ENCODE results near the gene RPRD2.

The RPRD2 gene

GRCh38 chr1:150408800-150409199 lies 44.9 kb downstream of the RPRD2 start:
- no peak overlapping the region for H3K27ac ChIP-seq
- no peak overlapping the region for H3K9ac ChIP-seq
- H2AFZ ChIP-seq, result no peak overlapping the region
- no peak overlapping the region for H3K4me2 ChIP-seq (ENCODE audit: low read length)
- H3K79me2 ChIP-seq, result peaks cover 24% of the 10 kb centered on the region
- H3K27me3 ChIP-seq (ENCODE audit: control insufficient read depth, insufficient read depth, low read length), result no peaks in the 10 kb centered on the region
- no peak overlapping the region for H3K4me3 ChIP-seq (ENCODE audit: low read depth, low read length)
- no peaks in the 10 kb centered on the region for H3K9me3 ChIP-seq (ENCODE audit: control insufficient read depth, low read length)
- H3K36me3 ChIP-seq (ENCODE audit: control insufficient read depth, insufficient read depth, low read length), result no peaks in the 10 kb centered on the region
- TF ChIP-seq CTCF (IDR thresholded peaks at IDR 0.05), result no peak
- H3K4me1 ChIP-seq, result peaks cover 3% of the 10 kb centered on the region

- Histone ChIP-seq H3K27me3 (ENCODE audit: control insufficient read depth, insufficient read depth, low read length) (no peaks in the 10 kb centered on the region), H3K9me3 (ENCODE audit: control insufficient read depth, low read length) (no peaks in the 10 kb centered on the region), H3K4me2 (ENCODE audit: low read length) (no peak overlapping the region), H3K4me1 (peaks cover 3% of the 10 kb centered on the region), H3K79me2 (peaks cover 24% of the 10 kb centered on the region), H3K36me3 (ENCODE audit: control insufficient read depth, insufficient read depth, low read length) (no peaks in the 10 kb centered on the region), H3K9ac (no peak overlapping the region), H3K27ac (no peak overlapping the region), H2AFZ (no peak overlapping the region), H3K4me3 (ENCODE audit: low read depth, low read length) (no peak overlapping the region)
- TF ChIP-seq CTCF (IDR thresholded peaks at IDR 0.05), result no peak
Observed at GRCh38 chr1:150409504-150410362, 45.8 kb downstream of the RPRD2 start.

GRCh38 chr1:150410582-150411101 lies 46.7 kb downstream of the RPRD2 start:
- Histone ChIP-seq H3K4me3 (ENCODE audit: low read depth, low read length) (no peak overlapping the region), H3K9ac (no peak overlapping the region), H3K9me3 (ENCODE audit: control insufficient read depth, low read length) (no peaks in the 10 kb centered on the region), H3K79me2 (peaks cover 23% of the 10 kb centered on the region), H3K27ac (no peak overlapping the region), H3K4me2 (ENCODE audit: low read length) (no peak overlapping the region), H3K4me1 (peaks cover 2% of the 10 kb centered on the region), H3K27me3 (ENCODE audit: control insufficient read depth, insufficient read depth, low read length) (no peaks in the 10 kb centered on the region), H2AFZ (no peak overlapping the region), H3K36me3 (ENCODE audit: control insufficient read depth, insufficient read depth, low read length) (no peaks in the 10 kb centered on the region)
- TF ChIP-seq CTCF (IDR thresholded peaks at IDR 0.05), result no peak

- TF ChIP-seq CTCF (IDR thresholded peaks at IDR 0.05), result no peak
- no peak overlapping the region for H3K27ac ChIP-seq
Observed at GRCh38 chr1:150414592-150414991, 50.6 kb downstream of the RPRD2 start.

More at GRCh38 chr1:150414592-150414991, 50.6 kb downstream of the RPRD2 start:
- Histone ChIP-seq H3K4me2 (ENCODE audit: low read length) (no peak overlapping the region), H3K9ac (no peak overlapping the region), H3K9me3 (ENCODE audit: control insufficient read depth, low read length) (no peaks in the 10 kb centered on the region), H2AFZ (no peak overlapping the region), H3K4me3 (ENCODE audit: low read depth, low read length) (no peak overlapping the region), H3K4me1 (no peaks in the 10 kb centered on the region), H3K36me3 (ENCODE audit: control insufficient read depth, insufficient read depth, low read length) (no peaks in the 10 kb centered on the region), H3K27me3 (ENCODE audit: control insufficient read depth, insufficient read depth, low read length) (no peaks in the 10 kb centered on the region), H3K79me2 (peaks cover 8% of the 10 kb centered on the region)
